K562 (cell line): ENCODE data around the gene FGF12. TPM values are rescaled to one million over a fixed set of nuclear protein-coding genes. Genes with fewer than 3 reads are reported as not detected.

Experiments used
- ATAC-seq: fragments of 200-7000 bp; cut with Tn5 transposase; 3 replicates; pipeline ENCODE4 v1.9.1; 2020; ENCODE audit warnings: moderate library complexity
- BruUV-seq: library from RNA; stranded (reverse); fragments of 400-500 nt; replicated peaks from 2 replicates; lab custom pipeline; 2021; lab: Mats Ljungman, UMichigan
- CTCF ChIA-PET: fragments of 300-600 bp; formaldehyde crosslinking; extraction: SDS; loops from one replicate; lab custom pipeline; 2021; ENCODE audit warnings: low intra/inter-chr PET ratio; lab: Yijun Ruan, JAX
- POLR2A ChIA-PET: fragments of 300-600, 350-650 bp; sonication (Branson Sonifier 250); formaldehyde crosslinking; extraction: SDS; loops from one replicate; lab custom pipeline; 2021; ENCODE audit warnings: antibody characterized with exemption, inconsistent platforms; lab: Yijun Ruan, JAX
- DNase-seq, 4 experiments: peaks; one replicate each; pipeline versions ENCODE4 v3.0.0 to v3.0.0-alpha.2; 2011 to 2018; ENCODE audit warnings: low spot score in 3 of 4, mixed read lengths in 3 of 4; ENCODE audit errors: extremely low read depth in 1 of 4
- FAIRE-seq: peaks from 2 replicates; lab custom pipeline; 2011; peaks lifted over from hg19 to GRCh38; lab: Jason Lieb, UNC
- H2AFZ ChIP-seq: 2 replicates; pipeline ENCODE4 v1.6.0; 2011; ENCODE audit warnings: low read depth, low read length, control low read depth, inconsistent platforms
- H3K27ac ChIP-seq: fragments of 200-600 bp; 3 replicates; pipeline ENCODE4 v1.8.0; 2011; ENCODE audit warnings: low read depth, mild to moderate bottlenecking, control low read depth, inconsistent platforms, low read length, moderate library complexity, mixed read lengths; ENCODE audit errors: extremely low read depth
- H3K27me3 ChIP-seq, 2 experiments: fragments of 300-600 bp in 1 of 2; 2 replicates in 1 of 2; 3 replicates in 1 of 2; pipeline versions ENCODE4 v1.6.0 to v1.8.0; 2011; ENCODE audit warnings: inconsistent platforms in 2 of 2, low read length in 2 of 2, mild to moderate bottlenecking in 1 of 2, mixed read lengths in 1 of 2, moderate library complexity in 1 of 2; ENCODE audit not compliant: control insufficient read depth in 2 of 2, insufficient read depth in 2 of 2
- H3K36me3 ChIP-seq: fragments of 300-600 bp; 3 replicates; pipeline ENCODE4 v1.8.0; 2011; ENCODE audit warnings: mild to moderate bottlenecking, low read length, inconsistent platforms; ENCODE audit not compliant: control insufficient read depth, insufficient read depth
- H3K4me1 ChIP-seq, 2 experiments: fragments of 200-600 bp in 1 of 2; replicated peaks in 1 of 2; 2 replicates in 1 of 2; 3 replicates in 1 of 2; pipeline versions ENCODE4 v1.5.1 to v1.8.0; 2011; ENCODE audit warnings: inconsistent platforms in 2 of 2, low read length in 2 of 2, mild to moderate bottlenecking in 1 of 2, mixed read lengths in 1 of 2, moderate library complexity in 1 of 2; ENCODE audit not compliant: control insufficient read depth in 2 of 2, insufficient read depth in 2 of 2
- H3K4me2 ChIP-seq: 2 replicates; pipeline ENCODE4 v1.6.1; 2011; ENCODE audit warnings: low read length, control low read depth, inconsistent platforms, mixed read lengths; ENCODE audit not compliant: insufficient read depth
- H3K4me3 ChIP-seq: fragments of 200-600 bp; sonication (generic), shearing (Covaris generic); 2 replicates; pipeline ENCODE4 v1.5.1; 2016; ENCODE audit warnings: control low read depth, inconsistent platforms
- H3K79me2 ChIP-seq: fragments of 200-600 bp; 3 replicates; pipeline ENCODE4 v1.8.0; 2011; ENCODE audit warnings: low read length, inconsistent platforms; ENCODE audit not compliant: control insufficient read depth, insufficient read depth
- H3K9ac ChIP-seq, 2 experiments: 2 replicates each; pipeline versions ENCODE4 v1.6.0 to v1.6.1; 2011; ENCODE audit warnings: low read depth in 2 of 2, low read length in 2 of 2, control low read depth in 1 of 2, inconsistent platforms in 1 of 2, mild to moderate bottlenecking in 1 of 2, mixed read lengths in 1 of 2; ENCODE audit not compliant: insufficient read depth in 1 of 2
- H3K9me1 ChIP-seq: one replicate; pipeline ENCODE4 v1.6.0; 2011; ENCODE audit warnings: inconsistent platforms, mild to moderate bottlenecking, low read length, moderate library complexity; ENCODE audit not compliant: control insufficient read depth, insufficient read depth
- H3K9me3 ChIP-seq: replicated peaks from 2 replicates; pipeline ENCODE4 v1.5.1; 2011; ENCODE audit warnings: low read depth, low read length, inconsistent platforms; ENCODE audit not compliant: control insufficient read depth, insufficient read depth
- H4K20me1 ChIP-seq: replicated peaks from 2 replicates; pipeline ENCODE4 v1.6.1; 2011; ENCODE audit warnings: low read length, inconsistent platforms, mixed read lengths; ENCODE audit not compliant: control insufficient read depth, insufficient read depth
- CBFA2T3 ChIP-seq: fragments of 450-650 bp; IDR thresholded peaks from 2 replicates; pipeline ENCODE4 v1.6.1; 2017
- CCAR2 ChIP-seq: fragments of 200-400 bp; formaldehyde crosslinking; IDR thresholded peaks from 2 replicates; pipeline ENCODE4 v1.6.1; 2017; ENCODE audit warnings: mild to moderate bottlenecking, low read depth, low read length
- DMBX1 ChIP-seq: fragments of 250-450 bp; sonication (Bioruptor Pico); IDR thresholded peaks from 2 replicates; pipeline ENCODE4 v1.8.0; 2022; ENCODE audit warnings: inconsistent platforms, mild to moderate bottlenecking, moderate library complexity, borderline replicate concordance
- ETV6 ChIP-seq, 3 experiments: fragments of 150-350 bp in 1 of 3; sonication (generic) in 1 of 3; formaldehyde crosslinking in 1 of 3; IDR thresholded peaks; 2 replicates each; pipeline versions ENCODE4 v1.6.1 to v1.8.0; 2014 to 2022; ENCODE audit warnings: borderline replicate concordance in 2 of 3, low read depth in 2 of 3, antibody characterized with exemption in 1 of 3, low read length in 1 of 3, mild to moderate bottlenecking in 1 of 3, missing genetic modification reagents in 1 of 3
- HINFP ChIP-seq: fragments of 450-650 bp; conservative IDR thresholded peaks from 2 replicates; pipeline ENCODE4 v1.6.1; 2016; ENCODE audit warnings: missing genetic modification characterization, low read depth, mild to moderate bottlenecking, control low read depth, missing compliant biosample characterization
- HNRNPUL1 ChIP-seq: fragments of 200-400 bp; formaldehyde crosslinking; IDR thresholded peaks from 2 replicates; pipeline ENCODE4 v1.6.1; 2017; ENCODE audit warnings: low read length
- JUN ChIP-seq, 2 experiments: sonication (generic) in 1 of 2; formaldehyde crosslinking in 1 of 2; IDR thresholded peaks; 2 replicates each; pipeline versions ENCODE4 v1.6.1 to v1.8.0; 2012 to 2022; ENCODE audit warnings: borderline replicate concordance in 2 of 2, mild to moderate bottlenecking in 2 of 2, improper control_type of control experiment in 1 of 2, low read depth in 1 of 2, low read length in 1 of 2, missing genetic modification reagents in 1 of 2
- JUND ChIP-seq, 2 experiments: IDR thresholded peaks; 2 replicates in 1 of 2; 3 replicates in 1 of 2; pipeline ENCODE4 v1.6.1; 2011; ENCODE audit warnings: borderline replicate concordance in 2 of 2, low read depth in 2 of 2, low read length in 2 of 2, improper control_type of control experiment in 1 of 2, missing biosample characterization in 1 of 2, missing genetic modification characterization in 1 of 2, missing genetic modification reagents in 1 of 2
- KAT7 ChIP-seq: sonication (generic); formaldehyde crosslinking; IDR thresholded peaks from 2 replicates; pipeline ENCODE4 v1.8.0; 2022; ENCODE audit warnings: missing genetic modification reagents, mild to moderate bottlenecking, borderline replicate concordance
- LCOR ChIP-seq: sonication (generic); formaldehyde crosslinking; IDR thresholded peaks from 2 replicates; pipeline ENCODE4 v1.8.0; 2022; ENCODE audit warnings: mild to moderate bottlenecking, missing genetic modification reagents
- MCM3 ChIP-seq: fragments of 450-650 bp; IDR thresholded peaks from 2 replicates; pipeline ENCODE4 v1.6.1; 2016
- MEF2D ChIP-seq: conservative IDR thresholded peaks from 2 replicates; pipeline ENCODE4 v1.6.1; 2016; ENCODE audit warnings: low read depth, missing genetic modification characterization, missing compliant biosample characterization
- PML ChIP-seq: IDR thresholded peaks from 2 replicates; pipeline ENCODE4 v1.6.1; 2012; ENCODE audit warnings: low read length, inconsistent platforms
- RBM22 ChIP-seq: fragments of 200-400 bp; formaldehyde crosslinking; IDR thresholded peaks from 2 replicates; pipeline ENCODE4 v1.6.1; 2018; ENCODE audit warnings: low read length, low read depth; ENCODE audit not compliant: poor library complexity, severe bottlenecking
- SMAD4 ChIP-seq: fragments of 250-450 bp; sonication (Bioruptor Pico); conservative IDR thresholded peaks from 2 replicates; pipeline ENCODE4 v1.8.0; 2021; ENCODE audit warnings: inconsistent platforms, mild to moderate bottlenecking, moderate library complexity
- ZBTB17 ChIP-seq: fragments of 450-650 bp; formaldehyde crosslinking; IDR thresholded peaks from 2 replicates; pipeline ENCODE4 v1.4.0; 2020; ENCODE audit warnings: mild to moderate bottlenecking
- ZNF121 ChIP-seq: sonication (generic); formaldehyde crosslinking; conservative IDR thresholded peaks from 2 replicates; pipeline ENCODE4 v1.8.0; 2022; ENCODE audit warnings: missing genetic modification reagents
- ZNF551 ChIP-seq: fragments of 250-450 bp; sonication (Bioruptor Pico); IDR thresholded peaks from 2 replicates; pipeline ENCODE4 v1.5.0; 2021; ENCODE audit warnings: mild to moderate bottlenecking, moderate library complexity
- WGBS: fragments of 100-300 bp; shearing (Covaris generic); methylation state at CpG from one replicate; pipeline ENCODE4 v1.1.6; 2016; ENCODE audit warnings: low coverage, mixed read lengths; ENCODE audit not compliant: insufficient coverage; ENCODE audit errors: missing lambda C conversion rate; 5-methylcytosine and 5-hydroxymethylcytosine counted together
- in situ Hi-C: fragments of 300-500 bp; cut with MboI; formaldehyde crosslinking; loops from 4 replicates; pipeline ENCODE4 v1.15.0; 2018; ENCODE audit warnings: inconsistent platforms, mixed read lengths
- intact Hi-C: fragments of 100-400 bp; cut with micrococcal nuclease; formaldehyde crosslinking; loops from 2 replicates; pipeline ENCODE4 v1.14.2; 2022
- polyA plus RNA-seq, 8 experiments: library from polyadenylated mRNA; depleted of rRNA in 4 of 8; stranded (reverse) in 5 of 8; unstranded in 3 of 8; fragments of >200 nt; fragmentation: Nextera tagmentation in 2 of 8; fragmentation: Illumina TruSeq in 1 of 8; extraction: Ambion mirVana in 2 of 8; extraction: Trizol in 1 of 8; gene quantifications; 2 replicates each; pipeline versions ENCODE4 v1.2.1 to v1.2.3, GENCODE V29; 2011 to 2014; ENCODE audit warnings: inconsistent platforms in 1 of 8, missing spikeins in 1 of 8
- total RNA-seq, 7 experiments: library from RNA; depleted of rRNA in 6 of 7; stranded (reverse); fragments of >200 nt in 6 of 7; fragmentation: Illumina TruSeq in 2 of 7; extraction: Trizol in 2 of 7; gene quantifications; 2 replicates each; pipeline versions ENCODE4 v1.2.1 to v1.2.3, GENCODE V29; 2011 to 2021; ENCODE audit warnings: low replicate concordance in 1 of 7

FGF12 gene
- total and polyA plus RNA-seq, 9 of the 15 experiments (the other 6 are each of a cell fraction or from before 2014, with no cell fraction given): not detected

GRCh38 chr3:192710366-192710765 lies 17.0 kb downstream of the FGF12 start:
- H3K36me3 ChIP-seq: no peaks in the 10 kb centered on the region
- no peak for TF ChIP-seq KAT7 (CRISPR knock-in tag)
- no peak for TF ChIP-seq JUND (IDR thresholded peaks at IDR 0.05; ENCODE audit: borderline replicate concordance, low read depth, low read length)
- no peak for TF ChIP-seq JUND (tag; IDR thresholded peaks at IDR 0.05; ENCODE audit: borderline replicate concordance, low read depth, low read length)
- no peak for TF ChIP-seq ZNF551
- no peak for TF ChIP-seq DMBX1 (CRISPR knock-in tag)
- TF ChIP-seq MCM3: no peak
- TF ChIP-seq PML: no peak
- no peak for TF ChIP-seq SMAD4 (CRISPR knock-in tag)
- no peak for TF ChIP-seq LCOR (CRISPR knock-in tag)
- no peak for TF ChIP-seq ETV6 (IDR thresholded peaks at IDR 0.05; ENCODE audit: borderline replicate concordance in 1 of 2, low read depth in 2 of 2, low read length in 1 of 2)
- no peak for TF ChIP-seq ETV6 (CRISPR knock-in tag; IDR thresholded peaks at IDR 0.05; ENCODE audit: borderline replicate concordance)
- no peak for TF ChIP-seq ZBTB17 (CRISPR knock-in tag)
- no peak for TF ChIP-seq CBFA2T3
- no peak for TF ChIP-seq RBM22
- TF ChIP-seq CCAR2: no peak
- TF ChIP-seq ZNF121 (CRISPR knock-in tag): no peak
- no peak for TF ChIP-seq JUN (IDR thresholded peaks at IDR 0.05; ENCODE audit: borderline replicate concordance, low read depth, low read length)
- no peak for TF ChIP-seq JUN (CRISPR knock-in tag; IDR thresholded peaks at IDR 0.05; ENCODE audit: borderline replicate concordance)
- TF ChIP-seq HINFP (tag): no peak
- TF ChIP-seq MEF2D (tag): no peak
- TF ChIP-seq HNRNPUL1: no peak
- BruUV-seq: no TSS peak
- H3K27ac ChIP-seq: no peak overlapping the region
- no peaks in the 10 kb centered on the region for H3K9me1 ChIP-seq
- no peak overlapping the region for H2AFZ ChIP-seq
- DNase-seq: no peak
- no peaks in the 10 kb centered on the region for H3K4me1 ChIP-seq
- no peaks in the 10 kb centered on the region for H3K27me3 ChIP-seq
- intact Hi-C loops: no loop called here
- no peaks in the 10 kb centered on the region for H3K9me3 ChIP-seq
- 0% methylated on average over 1 of the region's 1 CpG for WGBS
- CTCF ChIA-PET: no interaction called here
- no peak for ATAC-seq
- H3K4me3 ChIP-seq: no peak overlapping the region
- no peak overlapping the region for H3K9ac ChIP-seq
- H3K79me2 ChIP-seq: no peaks in the 10 kb centered on the region
- POLR2A ChIA-PET: no interaction called here
- H4K20me1 ChIP-seq: no peaks in the 10 kb centered on the region
- no peak for FAIRE-seq
- H3K4me2 ChIP-seq: no peak overlapping the region
- in situ Hi-C loops: no loop called here
